GM21717 (cell line): ENCODE data around the gene INPP5A.

Experiments used
- ATAC-seq: cut with Tn5 transposase; IDR thresholded peaks from one replicate; pipeline ENCODE4 v1.9.1; 2021; ENCODE audit warnings: mild to moderate bottlenecking, moderate library complexity; ENCODE audit not compliant: unreplicated experiment

Gene INPP5A

DNA sequence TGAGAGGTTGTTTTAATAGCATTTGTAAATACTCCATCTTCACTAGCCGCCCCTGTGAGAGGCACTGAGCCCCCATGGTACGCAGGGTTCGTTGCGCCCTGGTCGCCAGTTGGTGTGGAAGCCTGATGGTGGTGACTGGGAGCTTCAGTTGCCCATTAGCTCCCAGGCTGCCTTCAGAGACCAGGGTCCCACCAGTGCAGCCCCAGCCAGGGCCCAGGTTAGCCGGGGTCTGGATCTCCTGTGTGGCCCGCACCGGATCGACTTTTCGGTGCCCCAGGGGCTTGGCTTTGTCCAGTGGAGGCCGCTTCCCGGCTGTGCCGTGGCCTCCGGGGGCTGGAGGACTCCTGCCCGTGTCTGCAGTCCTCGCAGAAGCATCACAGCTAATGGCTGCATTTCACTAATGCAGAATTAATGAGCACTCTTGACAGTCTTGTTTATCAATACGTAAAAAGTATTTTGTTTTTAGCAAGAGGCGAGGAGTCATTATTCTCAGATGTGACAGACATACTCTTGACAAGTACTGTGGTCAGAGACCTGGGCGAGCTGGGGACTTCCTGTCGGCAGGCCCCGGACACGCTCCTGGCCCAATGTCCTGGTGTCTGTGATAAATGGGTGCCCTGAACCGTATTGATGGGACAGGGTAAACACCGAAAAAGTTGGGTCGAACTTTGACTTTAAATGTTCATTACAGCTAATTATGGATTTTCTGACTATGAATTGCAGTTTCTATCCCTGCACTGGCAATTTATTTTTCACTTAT is 148.5 kb downstream of the INPP5A start:
- no peak for ATAC-seq

DNA sequence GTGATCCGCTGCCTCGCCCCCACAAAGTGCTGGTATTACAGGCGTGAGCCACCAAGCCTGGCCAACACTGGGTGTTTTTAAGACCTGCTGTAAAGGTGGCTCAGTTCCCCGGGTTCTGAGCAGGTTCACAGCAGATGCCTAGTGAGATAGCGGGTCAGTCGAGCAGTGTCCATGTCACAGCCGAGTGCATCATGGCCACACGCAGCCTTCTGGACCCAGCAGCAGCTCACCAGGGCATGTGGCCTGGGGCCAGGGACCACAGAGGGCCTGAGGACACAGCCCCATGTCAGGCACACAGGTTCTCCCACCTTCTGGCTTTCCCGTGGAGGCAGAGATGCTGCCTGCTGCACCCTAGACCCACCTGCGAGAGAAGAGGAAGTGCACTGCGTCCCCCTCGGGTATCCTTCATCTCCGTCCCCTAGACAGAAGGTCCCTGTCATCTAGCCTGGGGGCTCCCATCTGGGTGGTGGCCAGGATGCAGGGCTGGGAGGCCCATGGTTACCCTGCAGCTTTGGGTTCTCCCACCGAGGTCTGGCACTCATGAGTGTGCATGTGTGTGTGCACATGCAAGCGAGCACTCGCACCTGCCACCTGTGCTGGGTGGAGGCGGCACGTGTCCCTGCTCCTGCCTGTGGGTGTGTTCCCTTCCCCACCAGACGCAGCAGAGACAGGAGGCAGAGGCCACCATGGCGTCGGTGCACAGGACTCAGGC is 149.8 kb downstream of the INPP5A start:
- ATAC-seq: no peak

DNA sequence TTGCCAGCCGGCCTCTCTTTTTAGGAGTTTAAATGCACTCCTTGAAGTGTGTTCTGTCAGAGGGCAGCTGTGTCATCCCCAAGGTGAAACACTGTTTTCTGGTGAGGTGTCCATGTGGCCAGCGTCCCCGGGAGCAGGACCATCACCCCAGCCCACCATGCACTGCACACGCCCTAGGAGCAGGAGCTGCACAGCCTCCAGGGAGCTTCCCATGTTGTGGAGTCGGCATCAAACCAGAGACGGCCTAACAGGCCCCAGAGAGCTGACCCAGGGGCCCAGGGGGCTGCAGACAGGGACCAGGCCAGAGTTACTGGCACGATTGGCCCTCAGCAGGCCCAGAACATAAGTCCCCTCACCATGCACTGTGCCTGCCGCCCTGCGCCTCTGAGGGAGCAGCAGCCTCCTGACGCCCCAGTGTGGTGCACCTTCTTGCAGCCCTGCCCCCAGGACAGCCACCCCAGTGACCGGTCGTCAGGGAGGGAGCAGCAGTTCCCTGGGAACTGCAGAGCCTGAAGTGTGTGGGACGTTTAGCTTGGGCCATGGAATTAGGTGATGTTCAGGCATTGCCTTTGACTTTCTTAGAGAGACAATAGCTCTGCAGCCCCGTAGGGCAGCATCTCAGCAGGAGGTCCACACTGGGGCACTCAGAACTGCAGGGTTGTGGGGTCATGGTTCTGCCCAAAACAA is 150.4 kb downstream of the INPP5A start:
- ATAC-seq: no peak

DNA sequence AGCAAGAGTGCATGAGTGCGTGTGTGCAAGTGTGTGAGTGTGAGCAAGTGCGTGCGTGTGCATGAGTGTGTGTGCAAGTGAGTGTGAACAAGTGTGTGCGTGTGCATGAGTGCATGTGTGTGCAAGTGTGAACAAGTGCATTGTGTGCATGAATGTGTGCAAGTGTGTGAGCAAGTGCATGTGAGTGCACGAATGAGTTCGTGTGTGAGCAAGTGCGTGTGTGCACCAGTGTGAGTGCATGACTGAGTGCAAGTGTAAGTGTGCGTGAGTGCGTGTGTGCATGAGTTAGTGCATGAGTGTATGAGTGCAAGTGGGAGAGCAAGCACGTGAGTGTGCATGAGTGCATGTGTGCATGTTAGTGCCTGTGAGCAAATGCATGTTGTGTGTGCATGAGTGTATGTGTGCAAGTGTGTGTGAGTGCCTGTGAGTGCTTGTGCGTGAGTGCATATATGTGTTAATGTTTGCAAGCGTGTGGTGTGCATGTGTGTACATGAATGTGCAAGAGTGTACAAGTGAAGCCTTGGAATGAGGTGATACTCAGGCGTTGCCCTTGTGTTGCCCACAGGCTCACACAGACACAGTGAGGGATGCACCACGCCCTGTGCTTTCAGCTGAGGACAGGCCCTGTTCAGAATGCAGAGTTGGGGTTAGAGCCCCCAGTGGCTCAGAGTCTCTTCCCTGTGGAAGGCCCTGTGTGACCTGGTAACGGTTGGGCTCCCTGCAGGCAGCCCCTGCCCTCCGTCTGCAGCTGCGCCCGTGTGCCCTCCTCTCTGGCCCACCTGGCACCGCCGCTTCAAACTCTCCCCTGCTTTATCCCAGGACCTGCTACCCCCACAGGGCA is 151.2 kb downstream of the INPP5A start:
- no peak for ATAC-seq

DNA sequence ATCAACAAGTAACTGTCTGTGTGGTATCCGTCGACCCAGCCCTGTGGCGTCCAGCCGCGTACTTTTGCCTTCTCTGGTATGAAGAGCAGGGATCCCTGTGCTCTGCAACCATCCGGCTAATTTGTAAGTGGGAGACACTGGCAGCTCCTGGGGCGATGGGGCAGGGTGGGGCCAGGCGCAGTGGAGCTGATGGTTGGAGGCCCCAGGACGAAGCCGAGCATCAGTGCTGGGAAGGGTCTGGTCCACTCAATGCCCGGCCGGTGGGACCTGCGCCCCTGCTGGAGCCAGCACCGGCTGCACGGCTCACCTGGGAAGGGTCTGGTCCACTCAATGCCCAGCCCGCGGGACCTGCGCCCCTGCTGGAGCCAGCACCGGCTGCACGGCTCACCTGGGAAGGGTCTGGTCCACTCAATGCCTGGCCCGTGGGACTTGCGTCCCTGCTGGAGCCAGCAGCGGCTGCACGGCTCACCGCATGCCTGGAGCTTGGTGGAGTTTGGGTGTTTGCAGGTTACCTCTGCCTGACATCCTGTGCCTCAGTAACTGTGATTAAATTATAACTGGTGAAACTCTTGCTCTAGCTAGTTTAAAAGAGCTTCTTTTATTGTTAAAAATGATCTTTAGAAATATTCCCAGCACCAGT is 152.3 kb downstream of the INPP5A start:
- no peak for ATAC-seq

DNA sequence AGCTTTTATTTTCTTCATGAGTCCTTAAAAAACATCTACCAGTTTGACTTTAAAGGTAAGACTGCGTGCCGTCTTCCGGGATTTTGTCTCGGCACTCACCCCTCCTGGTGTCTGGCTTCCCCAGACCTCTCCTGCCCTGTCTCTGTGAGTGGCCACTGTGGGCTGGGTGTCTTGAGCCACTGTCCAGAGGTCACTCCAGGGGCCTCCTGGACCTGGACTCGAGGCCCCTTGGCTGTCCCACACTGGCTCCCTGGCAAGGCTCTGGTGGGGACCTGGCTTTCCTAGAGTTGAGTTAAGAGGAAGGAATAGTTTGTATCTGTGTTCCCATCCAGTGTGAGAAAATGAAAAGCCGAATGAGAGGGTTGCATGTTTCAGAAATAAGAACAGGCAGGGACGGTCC is 152.8 kb downstream of the INPP5A start:
- ATAC-seq: no peak

DNA sequence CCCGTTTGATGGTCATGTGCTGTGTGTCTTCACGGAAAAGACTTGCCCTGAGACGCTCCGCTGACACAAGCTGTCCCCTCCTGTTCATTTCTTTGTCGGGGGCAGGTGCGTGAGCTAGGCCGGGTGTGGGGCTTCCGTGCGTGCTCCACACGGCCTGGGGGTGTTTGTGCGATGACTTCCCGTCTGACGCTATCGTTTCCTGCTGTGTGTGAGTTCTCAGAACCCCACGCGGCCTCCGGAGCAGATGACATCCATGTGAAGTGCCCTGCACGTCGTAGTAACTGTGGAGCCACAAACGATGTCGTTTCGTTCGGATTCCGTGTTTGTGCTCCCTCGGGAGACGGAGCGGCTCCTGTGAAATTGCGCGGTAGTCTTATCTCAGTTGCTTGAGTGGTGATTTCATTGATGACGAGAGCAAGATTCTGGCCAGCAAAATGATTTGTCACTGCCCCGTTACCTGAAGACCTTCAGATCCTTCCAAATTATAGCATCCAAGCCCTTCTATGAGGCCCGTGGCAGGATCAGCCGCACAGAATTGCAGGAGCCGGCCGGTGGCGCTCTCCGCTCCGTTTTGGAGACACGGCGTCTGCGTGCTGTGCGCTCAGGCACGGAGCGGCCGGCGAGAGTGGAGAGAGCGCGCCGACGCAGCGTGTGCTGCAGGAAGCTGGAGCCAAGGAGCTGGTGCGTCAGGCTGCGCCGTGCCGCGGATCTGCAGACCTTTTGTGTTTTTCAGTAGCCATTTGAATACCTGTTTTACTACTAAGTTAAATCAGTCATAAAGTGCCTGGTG is 153.4 kb downstream of the INPP5A start:
- no peak for ATAC-seq

DNA sequence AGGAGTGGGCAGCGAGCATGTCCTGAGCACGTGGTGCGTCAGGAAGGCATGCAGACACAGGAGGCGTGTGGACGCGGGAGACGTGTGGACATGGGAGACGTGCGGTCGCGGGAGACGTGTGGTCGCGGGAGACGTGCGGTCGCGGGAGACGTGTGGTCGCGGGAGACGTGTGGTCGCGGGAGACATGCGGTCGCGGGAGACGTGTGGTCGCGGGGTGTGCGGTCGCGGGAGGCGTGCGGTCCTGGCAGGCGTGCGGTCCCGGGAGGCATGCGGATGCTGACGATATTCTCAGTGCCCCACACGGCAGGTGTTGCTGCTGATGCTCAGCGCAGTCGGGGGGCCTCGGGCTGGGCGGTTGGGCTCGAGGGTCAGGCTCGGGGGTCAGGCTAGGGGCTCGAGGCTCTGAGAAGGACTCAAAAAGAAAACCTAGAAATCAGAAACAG is 154.1 kb downstream of the INPP5A start:
- no peak for ATAC-seq

DNA sequence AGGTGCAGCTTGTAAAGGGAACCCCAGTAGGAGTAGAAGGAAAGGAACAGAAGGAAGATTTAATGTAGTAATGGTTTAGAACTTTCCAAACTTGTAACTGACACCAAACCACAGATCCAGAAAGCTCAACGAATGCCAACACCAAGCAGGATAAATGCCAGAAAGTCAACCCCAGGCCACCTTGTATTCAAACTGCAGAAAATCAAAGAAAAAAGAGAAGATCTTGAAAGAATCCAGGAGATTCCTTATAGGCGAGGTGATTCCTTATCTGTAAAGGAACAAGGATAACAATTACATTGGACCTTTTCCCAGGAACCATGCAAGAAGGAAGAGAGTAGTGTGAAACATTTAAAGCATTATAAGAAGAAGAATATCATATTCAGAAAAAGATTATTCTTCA is 154.7 kb downstream of the INPP5A start:
- no peak for ATAC-seq

DNA sequence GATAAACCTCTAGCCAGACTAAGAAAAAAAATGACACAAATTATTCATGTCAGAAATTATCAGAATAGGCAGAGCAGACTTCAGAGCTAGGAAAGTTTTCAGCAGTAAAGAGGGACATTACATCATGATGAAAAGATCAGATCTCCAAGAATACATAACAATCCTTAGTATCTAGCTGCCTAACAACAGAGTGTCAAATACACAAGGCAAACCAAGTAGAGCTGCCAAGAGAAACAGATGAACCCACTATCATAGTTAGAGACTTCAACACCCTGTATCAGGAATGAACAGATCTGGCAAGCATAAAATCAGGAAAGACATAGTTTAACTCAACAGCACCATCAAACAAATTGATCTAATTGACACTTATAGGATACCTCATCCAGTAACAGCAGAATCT is 156.1 kb downstream of the INPP5A start:
- no peak for ATAC-seq

DNA sequence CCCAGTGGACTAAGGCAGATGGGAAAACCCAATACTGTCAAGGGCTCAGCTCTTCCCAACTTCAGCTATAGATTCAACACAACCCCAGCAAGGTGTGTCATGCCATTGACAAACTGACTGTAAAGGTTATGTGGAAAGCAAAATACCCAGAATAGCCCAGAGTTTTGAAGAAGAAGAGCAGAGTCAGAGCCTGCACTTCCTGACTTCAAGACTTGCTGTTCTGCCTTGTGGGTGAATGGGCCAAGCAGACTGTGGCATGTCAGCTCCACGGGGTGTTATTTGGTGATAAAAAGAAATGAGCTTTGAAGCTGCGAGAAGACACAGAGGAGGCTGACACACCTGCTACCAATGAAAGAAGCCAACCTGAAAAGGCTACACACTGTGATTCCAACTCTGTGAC is 158.6 kb downstream of the INPP5A start:
- ATAC-seq: no peak

DNA sequence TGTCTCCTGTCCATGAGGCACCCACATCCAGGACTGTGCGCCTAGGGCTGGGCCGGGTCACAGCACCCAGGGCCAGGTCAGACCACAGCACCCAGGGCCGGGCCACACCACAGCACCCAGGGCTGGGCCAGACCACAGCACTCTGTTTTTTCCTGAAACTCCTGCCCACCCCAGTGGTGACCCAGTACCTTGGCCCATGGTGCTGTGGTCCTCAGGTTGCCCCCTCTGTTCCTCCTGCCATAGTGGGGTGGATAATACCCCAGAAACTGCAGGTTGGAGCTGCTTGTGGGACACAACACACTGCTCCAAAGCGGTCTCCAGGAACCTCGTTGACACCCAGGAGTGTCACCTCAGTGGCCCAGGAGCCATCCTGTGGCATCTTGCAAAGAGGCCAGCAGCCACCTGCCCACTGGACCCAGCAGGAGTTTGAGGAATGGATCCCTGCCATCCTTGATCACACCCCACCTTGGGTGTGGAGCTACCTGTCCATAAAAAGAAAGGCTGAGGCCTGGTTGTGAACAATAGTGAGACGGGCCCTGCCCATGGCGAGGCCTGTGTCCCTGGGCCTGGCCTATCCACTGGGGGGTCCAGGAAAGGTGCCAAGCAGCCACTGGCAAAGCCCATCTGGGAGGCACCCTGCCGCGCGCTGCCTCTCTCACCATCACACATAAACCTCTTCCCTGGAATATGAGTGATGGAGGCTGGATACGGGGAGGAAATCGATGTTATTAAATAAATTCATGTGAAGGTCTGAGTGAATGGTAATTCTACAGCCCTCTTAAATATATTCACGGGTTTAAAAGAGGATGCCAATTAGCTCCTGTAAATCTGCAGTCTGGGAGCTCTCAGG is 159.4 kb downstream of the INPP5A start:
- no peak for ATAC-seq

DNA sequence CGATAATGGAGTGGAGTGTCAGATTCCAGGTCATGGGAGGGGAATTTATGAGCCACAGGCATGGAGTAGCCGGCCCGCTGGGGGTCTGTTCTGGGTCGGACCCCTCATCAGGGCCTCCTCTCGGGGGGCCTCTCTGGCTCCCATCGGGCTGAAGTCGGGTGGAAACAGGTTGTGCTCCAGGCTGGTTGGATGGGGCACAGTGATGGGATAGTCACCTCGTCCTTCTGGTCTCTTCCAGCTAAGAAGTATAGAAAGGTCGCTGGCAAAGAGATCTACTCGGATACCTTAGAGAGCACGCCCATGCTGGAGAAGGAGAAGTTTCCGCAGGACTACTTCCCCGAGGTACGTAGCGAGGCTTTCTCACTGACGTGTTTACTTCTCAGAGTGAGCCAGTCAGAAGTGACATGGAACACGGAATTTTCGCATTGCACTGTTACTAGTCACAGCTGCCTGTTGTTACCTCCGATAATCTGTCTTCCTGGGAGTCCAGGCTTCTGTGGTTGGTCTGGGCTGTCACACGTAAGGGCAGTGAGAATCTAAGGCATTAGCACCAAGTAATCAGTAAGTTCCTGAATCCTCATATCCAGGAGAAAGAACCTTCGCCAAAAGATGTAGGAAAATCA is 160.1 kb downstream of the INPP5A start:
- no peak for ATAC-seq

DNA sequence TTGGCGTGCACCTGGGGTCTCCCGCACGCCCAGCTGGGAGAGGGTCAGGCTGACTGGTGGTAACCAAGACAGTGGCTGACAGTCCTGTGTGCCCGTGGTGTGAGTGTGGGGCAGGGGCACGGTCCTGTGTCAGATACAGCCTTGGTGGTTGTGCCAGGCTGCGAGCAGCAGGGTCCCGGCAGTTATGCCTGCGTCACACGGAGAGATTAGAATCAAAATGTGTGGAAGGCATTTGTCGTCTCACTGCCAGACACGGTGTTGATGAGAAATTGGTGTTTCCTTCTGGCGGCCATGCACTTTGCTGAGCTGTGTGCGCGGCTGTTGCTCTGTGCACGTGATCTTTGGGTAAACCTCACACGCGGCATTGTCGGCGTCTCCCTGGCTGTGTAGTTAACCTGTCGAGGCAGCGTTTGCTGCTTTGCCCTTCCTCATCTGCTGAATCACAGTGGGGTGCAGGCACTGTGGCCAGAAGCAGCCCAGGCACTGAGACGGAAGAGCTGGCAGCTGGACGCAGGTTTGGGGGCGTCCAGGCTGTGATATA is 160.7 kb downstream of the INPP5A start:
- no peak for ATAC-seq

DNA sequence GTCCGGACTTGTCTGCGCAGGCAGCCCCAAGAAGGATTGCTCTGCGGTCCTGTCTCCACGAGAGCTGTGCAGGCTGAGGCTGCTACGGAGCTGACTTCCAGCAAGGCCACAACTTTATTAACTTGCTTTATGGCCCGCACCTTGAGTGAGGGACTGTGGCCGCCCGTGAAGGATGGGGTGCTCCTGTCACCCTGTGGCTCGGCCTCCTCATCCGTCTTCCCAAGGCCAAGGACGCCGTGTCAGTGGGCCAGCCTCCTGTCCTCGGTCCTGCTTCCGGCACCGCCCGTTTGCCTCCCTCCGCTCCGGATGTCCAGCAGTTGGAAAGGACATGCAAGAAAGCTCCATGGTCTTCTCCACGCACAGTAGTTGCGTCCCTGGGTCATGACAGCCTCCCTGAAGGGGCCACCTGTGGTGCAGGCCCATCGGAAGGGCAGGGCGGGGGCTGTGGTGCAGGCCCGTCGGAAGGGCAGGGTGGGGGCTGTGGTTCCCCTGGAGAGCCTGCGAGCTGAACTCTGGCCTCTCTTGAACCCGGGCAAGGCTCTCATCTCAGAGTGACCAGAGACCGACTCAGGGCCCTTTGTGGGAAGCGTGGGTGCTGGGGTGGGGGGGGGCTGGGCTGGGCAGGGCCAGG is 161.3 kb downstream of the INPP5A start:
- ATAC-seq: no peak

DNA sequence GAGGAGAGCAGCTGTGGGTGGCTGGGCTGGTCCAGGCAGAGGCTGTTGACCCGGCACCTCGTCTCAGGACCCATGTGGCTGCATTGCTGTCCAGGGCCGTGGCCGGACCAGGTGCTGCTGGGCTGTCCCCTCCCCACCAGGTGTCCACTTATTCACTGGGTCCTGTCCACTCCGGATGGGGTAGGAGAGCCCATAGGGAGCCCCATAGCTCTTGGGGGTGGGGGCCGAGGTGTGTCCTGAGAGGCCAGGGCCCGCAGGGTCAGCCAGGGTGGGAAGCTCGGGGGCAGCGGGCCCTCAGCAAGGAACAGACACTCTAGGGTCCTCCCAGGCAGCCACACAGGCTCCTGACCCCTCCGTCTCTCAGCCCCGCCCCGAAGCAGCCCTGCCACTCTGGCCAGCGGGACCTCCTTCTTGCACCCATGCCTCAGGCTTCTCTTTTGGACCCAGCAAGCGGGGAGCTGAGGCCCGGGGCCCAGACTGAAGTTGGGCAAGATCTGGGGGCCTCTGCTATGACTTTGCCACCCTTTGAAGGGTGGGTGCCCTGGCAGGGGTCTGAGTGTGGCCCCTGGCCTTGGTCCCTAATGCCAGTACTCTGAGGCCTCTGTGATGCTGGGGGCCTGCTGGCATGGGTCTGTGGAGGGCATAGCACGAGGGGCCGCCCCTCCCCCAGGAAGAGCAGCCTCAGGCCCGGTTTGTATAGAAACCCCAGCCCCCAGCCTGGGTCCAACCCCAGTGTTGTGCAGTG is 162.0 kb downstream of the INPP5A start:
- ATAC-seq: no peak
